ENCODE measurements around the gene LPO. TPM values are rescaled to one million over a fixed set of nuclear protein-coding genes. Genes with fewer than 3 reads are reported as not detected.

LPO gene
- total and polyA plus RNA-seq, 2 donors (not counting 3 experiments of a cell fraction or from before 2014, with no cell fraction given) = not detected

DNA sequence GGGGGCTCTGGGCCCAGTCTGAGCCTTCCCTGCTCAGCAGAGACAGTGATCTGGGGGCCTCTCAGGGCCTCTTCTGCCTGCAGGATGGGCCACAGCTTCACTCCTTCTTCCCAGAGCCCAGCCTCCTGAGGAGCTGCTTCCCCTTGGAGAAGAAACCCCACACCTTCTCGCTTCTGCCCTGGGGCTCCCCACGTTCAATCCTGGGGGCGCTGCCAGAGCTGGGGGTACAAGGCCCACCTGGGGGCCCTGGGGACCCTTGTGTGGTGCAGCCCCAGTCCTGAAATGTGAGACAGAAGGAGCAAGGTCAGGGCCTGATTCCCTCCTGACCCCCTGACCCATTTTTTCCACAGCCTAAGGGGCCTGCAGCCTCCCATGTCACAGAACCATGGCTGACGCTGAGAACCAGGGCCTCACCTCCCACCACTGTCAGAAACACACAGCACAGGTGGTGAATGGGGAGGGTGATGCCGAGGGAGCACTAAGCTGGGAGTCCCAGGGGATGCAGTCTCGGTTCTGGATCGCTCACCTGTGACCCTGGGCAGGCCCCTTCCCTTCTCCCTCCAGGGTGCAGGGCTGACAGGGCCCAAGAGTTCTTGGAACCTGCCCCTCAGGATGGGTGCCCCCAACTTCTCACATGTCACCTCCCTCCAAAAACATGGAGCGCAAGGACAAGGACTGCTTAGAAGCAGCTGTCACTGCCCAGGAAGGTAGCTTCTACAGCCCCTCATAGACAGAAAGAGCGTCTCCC lies 64.0 kb downstream of the LPO start:
- Histone ChIP-seq H3K27ac (ENCODE audit: insufficient read depth, low read depth, low read length) (no peak overlapping the region), H2AFZ (ENCODE audit: low read depth, low read length) (no peak overlapping the region), H3K36me3 (ENCODE audit: control insufficient read depth in 2 of 2, extremely low read depth in 1 of 2, insufficient read depth in 2 of 2, low read length in 2 of 2) (no peaks in the 10 kb centered on the region), H3K9me1 (replicated peaks; ENCODE audit: control insufficient read depth, extremely low read depth, insufficient read depth, low read length) (no peaks in the 10 kb centered on the region), H3K4me2 (ENCODE audit: insufficient read depth, low read length) (no peak overlapping the region), H3K79me2 (ENCODE audit: control insufficient read depth, insufficient read depth, low read length) (no peaks in the 10 kb centered on the region), H4K20me1 (replicated peaks; ENCODE audit: control insufficient read depth, extremely low read depth, insufficient read depth, low read length) (no peaks in the 10 kb centered on the region), H3K4me3 (replicated peaks in 1 of 3; ENCODE audit: insufficient read depth in 1 of 3, low read depth in 1 of 3, low read length in 3 of 3) (no peak overlapping the region), H3K4me1 (ENCODE audit: control insufficient read depth, extremely low read depth, insufficient read depth, low read length) (no peaks in the 10 kb centered on the region), H3K27me3 (ENCODE audit: control insufficient read depth in 2 of 2, insufficient read depth in 2 of 2, low read length in 2 of 2) (peaks cover 2 to 6% of the 10 kb centered on the region in 2 experiments), H3K9me3 (replicated peaks; ENCODE audit: control insufficient read depth, insufficient read depth, low read length) (no peaks in the 10 kb centered on the region), H3K9ac (replicated peaks; ENCODE audit: extremely low read depth, insufficient read depth, low read length) (no peak overlapping the region)
- BruUV-seq (replicated peaks) = no TSS peak
- CTCF ChIA-PET = interaction anchor here (0.8 to 2.4 kb wide), 3 partner anchors 15 to 146 kb away, joined by 3 to 8 read pairs (median 3); no protein-coding TSS in a partner anchor
- TF ChIP-seq EZH2 (IDR thresholded peaks at IDR 0.05; ENCODE audit: borderline replicate concordance, low read depth, low read length, severe bottlenecking) (no peak), POLR2A (IDR thresholded peaks at IDR 0.05; ENCODE audit: low read depth, low read length) (no peak), GATA2 (IDR thresholded peaks at IDR 0.05; ENCODE audit: insufficient read depth, insufficient read length, low read depth, low read length) (no peak), POLR2AphosphoS5 (IDR thresholded peaks at IDR 0.05; ENCODE audit: insufficient read depth, low read depth, low read length) (no peak), MYC (IDR thresholded peaks at IDR 0.05; ENCODE audit: low read depth, low read length) (no peak), JUN (IDR thresholded peaks at IDR 0.05; ENCODE audit: borderline replicate concordance, insufficient read depth, insufficient read length, low read depth) (no peak), FOS (IDR thresholded peaks at IDR 0.05; ENCODE audit: borderline replicate concordance, insufficient read depth, low read length) (no peak)
- TF ChIP-seq, protein P1, sequence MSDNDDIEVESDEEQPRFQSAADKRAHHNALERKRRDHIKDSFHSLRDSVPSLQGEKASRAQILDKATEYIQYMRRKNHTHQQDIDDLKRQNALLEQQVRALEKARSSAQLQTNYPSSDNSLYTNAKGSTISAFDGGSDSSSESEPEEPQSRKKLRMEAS (IDR thresholded peaks at IDR 0.05; ENCODE audit: insufficient read depth, insufficient read length) = no peak
- TF ChIP-seq, protein P2, sequence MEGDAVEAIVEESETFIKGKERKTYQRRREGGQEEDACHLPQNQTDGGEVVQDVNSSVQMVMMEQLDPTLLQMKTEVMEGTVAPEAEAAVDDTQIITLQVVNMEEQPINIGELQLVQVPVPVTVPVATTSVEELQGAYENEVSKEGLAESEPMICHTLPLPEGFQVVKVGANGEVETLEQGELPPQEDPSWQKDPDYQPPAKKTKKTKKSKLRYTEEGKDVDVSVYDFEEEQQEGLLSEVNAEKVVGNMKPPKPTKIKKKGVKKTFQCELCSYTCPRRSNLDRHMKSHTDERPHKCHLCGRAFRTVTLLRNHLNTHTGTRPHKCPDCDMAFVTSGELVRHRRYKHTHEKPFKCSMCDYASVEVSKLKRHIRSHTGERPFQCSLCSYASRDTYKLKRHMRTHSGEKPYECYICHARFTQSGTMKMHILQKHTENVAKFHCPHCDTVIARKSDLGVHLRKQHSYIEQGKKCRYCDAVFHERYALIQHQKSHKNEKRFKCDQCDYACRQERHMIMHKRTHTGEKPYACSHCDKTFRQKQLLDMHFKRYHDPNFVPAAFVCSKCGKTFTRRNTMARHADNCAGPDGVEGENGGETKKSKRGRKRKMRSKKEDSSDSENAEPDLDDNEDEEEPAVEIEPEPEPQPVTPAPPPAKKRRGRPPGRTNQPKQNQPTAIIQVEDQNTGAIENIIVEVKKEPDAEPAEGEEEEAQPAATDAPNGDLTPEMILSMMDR (IDR thresholded peaks at IDR 0.05; ENCODE audit: extremely low read depth in 1 of 2, insufficient read depth in 1 of 2, low read depth in 1 of 2, low read length in 2 of 2) = no peak
- DNase-seq (ENCODE audit: low read depth, low spot score) (no peak), FAIRE-seq (no peak)
- intact Hi-C loops (cut with micrococcal nuclease) (no loop called here), dilution Hi-C loops (cut with MboI; ENCODE audit: extremely low pct_ligation_motif_present, low sequenced_read_pairs) (no loop called here)
- POLR2A ChIA-PET = no interaction called here

All from endothelial cell of umbilical vein (primary cell).